Vagina (tissue), 2 donors: ENCODE data around the gene DAB1.

Experiments
- CTCF ChIP-seq, 3 experiments: fragments of 450-650 bp in 2 of 3; fragments of 200-600 bp in 1 of 3; sonication (generic) in 1 of 3; IDR thresholded peaks; one replicate each; pipeline ENCODE4 v1.5.1; 2017 to 2019; ENCODE audit warnings: antibody characterized with exemption in 3 of 3, mild to moderate bottlenecking in 2 of 3, moderate library complexity in 2 of 3
- POLR2A ChIP-seq, 2 donors: fragments of 450-650 bp; IDR thresholded peaks; one replicate each; pipeline ENCODE4 v1.6.1; 2017; ENCODE audit warnings: antibody characterized with exemption in 2 of 2, mild to moderate bottlenecking in 2 of 2, moderate library complexity in 2 of 2
- POLR2AphosphoS5 ChIP-seq, 2 donors: sonication (generic); formaldehyde crosslinking; IDR thresholded peaks; one replicate each; pipeline ENCODE4 v1.9.0; 2017; ENCODE audit warnings: antibody characterized with exemption in 2 of 2, mild to moderate bottlenecking in 2 of 2, low read depth in 1 of 2; ENCODE audit not compliant: insufficient read depth in 1 of 2

GRCh38 chr1:57329001-57329527 lies 94.8 kb downstream of the DAB1 start:
- TF ChIP-seq CTCF (IDR thresholded peaks at IDR 0.05) (no peak), POLR2AphosphoS5 (IDR thresholded peaks at IDR 0.05; ENCODE audit: insufficient read depth in 1 of 2, low read depth in 1 of 2) (no peak), POLR2A (IDR thresholded peaks at IDR 0.05) (no peak)
